ENCODE data around the gene THAP12. TPM values are rescaled to one million over a fixed set of nuclear protein-coding genes. Genes with fewer than 3 reads are reported as not detected.
"Not testable (repeated sequence)": the region's sequence is repeated elsewhere in the genome, so short reads cannot be mapped to it uniquely, and the experiment has no call there.

THAP12 gene
- polyA plus RNA-seq, 1 donor = 44.1 TPM

GRCh38 chr11:76323804-76324203 is 57.1 kb downstream of the THAP12 start:
- DNase-seq = no peak

GRCh38 chr11:76323375-76323774 is 57.6 kb downstream of the THAP12 start:
- not testable (repeated sequence) for DNase-seq

- DNase-seq = no peak
These were observed 58.0 kb downstream of the THAP12 start for GRCh38 chr11:76322942-76323341.

GRCh38 chr11:76322540-76322939 is 58.4 kb downstream of the THAP12 start:
- DNase-seq = no peak

- DNase-seq = no peak
These were observed 59.0 kb downstream of the THAP12 start for GRCh38 chr11:76321820-76322524.

- DNase-seq = no peak
These were observed 59.6 kb downstream of the THAP12 start for GRCh38 chr11:76321340-76321739.

- no peak for DNase-seq
These were observed 60.0 kb downstream of the THAP12 start for GRCh38 chr11:76320929-76321328.

- not testable (repeated sequence) for DNase-seq
These were observed 61.1 kb downstream of the THAP12 start for GRCh38 chr11:76319798-76320197.

- DNase-seq = peak; percentile 69
These were observed 62.1 kb downstream of the THAP12 start for GRCh38 chr11:76318744-76319384.

- no peak for DNase-seq
These were observed 63.6 kb downstream of the THAP12 start for GRCh38 chr11:76317296-76317695.

GRCh38 chr11:76316726-76317125 is 64.2 kb downstream of the THAP12 start:
- DNase-seq = no peak

GRCh38 chr11:76315182-76315853 is 65.6 kb downstream of the THAP12 start:
- DNase-seq = no peak

- no peak for DNase-seq
These were observed 66.2 kb downstream of the THAP12 start for GRCh38 chr11:76314741-76315090.

- no peak for DNase-seq
These were observed 66.8 kb downstream of the THAP12 start for GRCh38 chr11:76313913-76314740.

GRCh38 chr11:76313271-76313670 is 67.7 kb downstream of the THAP12 start:
- DNase-seq = no peak

GRCh38 chr11:76310832-76311595 is 69.9 kb downstream of the THAP12 start:
- no peak for DNase-seq

- DNase-seq = no peak
These were observed 72.8 kb downstream of the THAP12 start for GRCh38 chr11:76307978-76308747.

- DNase-seq = peak; percentile 57
These were observed 73.5 kb downstream of the THAP12 start for GRCh38 chr11:76307396-76307795.

- no peak for DNase-seq
These were observed 77.5 kb downstream of the THAP12 start for GRCh38 chr11:76303399-76303798.

GRCh38 chr11:76302996-76303395 is 77.9 kb downstream of the THAP12 start:
- no peak for DNase-seq

Data from hindlimb muscle (tissue), 1 donor.